ENCODE measurements around the gene CTDP1.

CTDP1 gene

GRCh38 chr18:79799619-79800370 lies 120.2 kb downstream of the CTDP1 start:
- no peak for DNase-seq

GRCh38 chr18:79800371-79801180 lies 121.0 kb downstream of the CTDP1 start:
- no peak for DNase-seq

DNA sequence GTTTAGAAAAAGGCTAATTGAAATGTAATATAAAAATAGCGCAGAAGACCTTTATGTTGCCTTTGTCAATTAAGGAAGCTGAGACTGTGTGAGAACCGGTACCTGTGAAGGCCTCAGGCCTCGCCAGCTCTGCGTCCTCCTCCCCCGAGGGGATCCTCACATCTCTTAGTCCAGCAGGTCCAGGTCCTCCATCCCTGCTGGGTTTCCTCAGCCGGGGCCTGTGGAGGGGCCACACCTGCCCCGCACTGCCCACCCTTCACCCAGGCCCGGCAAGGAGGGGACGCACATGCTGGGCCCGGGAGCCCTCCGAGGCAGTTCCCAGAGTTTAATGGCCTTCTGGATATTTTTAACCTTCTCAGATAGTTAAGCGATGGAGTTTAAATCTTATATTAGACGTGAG lies 121.6 kb downstream of the CTDP1 start:
- DNase-seq: no peak

DNA sequence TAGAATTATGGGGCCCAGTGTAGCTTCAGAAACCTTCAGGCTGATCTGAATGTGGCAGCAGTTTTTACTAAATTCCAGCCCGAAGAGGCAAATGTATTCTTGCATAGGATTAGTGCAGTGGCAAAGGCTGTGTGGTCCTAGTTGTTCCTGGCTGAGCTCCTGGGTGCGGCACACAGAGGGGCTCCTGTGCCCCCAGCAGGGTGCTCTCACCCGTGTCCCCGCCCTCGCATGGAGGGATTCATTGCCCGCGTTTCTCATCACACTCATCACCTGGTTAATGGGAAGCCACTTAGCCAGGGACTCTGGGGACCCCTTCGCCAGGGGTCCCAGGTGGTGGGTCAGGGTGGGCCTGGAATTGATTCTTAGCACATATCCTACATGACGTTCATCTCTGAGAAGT lies 122.0 kb downstream of the CTDP1 start:
- DNase-seq: no peak

- no peak for DNase-seq
Measured at GRCh38 chr18:79802298-79802697, 122.7 kb downstream of the CTDP1 start.

GRCh38 chr18:79803611-79804051 lies 124.0 kb downstream of the CTDP1 start:
- DNase-seq: no peak

Measured in CD4-positive, alpha-beta T cell treated with Interferon alpha-2 for 1 hour (primary cell).